ENCODE results near the gene IL1RAP. TPM values are rescaled to one million over a fixed set of nuclear protein-coding genes. Genes with fewer than 3 reads are reported as not detected.

Gene IL1RAP
- total and polyA plus RNA-seq, 2 donors (not counting 3 experiments of a cell fraction or from before 2014, with no cell fraction given) = 4.3 to 9.2 TPM

- H3K9me1 ChIP-seq (replicated peaks; ENCODE audit: control insufficient read depth, extremely low read depth, insufficient read depth, low read length) = no peaks in the 10 kb centered on the region
- no peaks in the 10 kb centered on the region for H3K79me2 ChIP-seq (ENCODE audit: control insufficient read depth, insufficient read depth, low read length)
- no peak overlapping the region for H3K4me3 ChIP-seq (replicated peaks in 1 of 3; ENCODE audit: insufficient read depth in 1 of 3, low read depth in 1 of 3, low read length in 3 of 3)
- ChIA-PET CTCF (no interaction called here), POLR2A (no interaction called here)
- no TSS peak for BruUV-seq (replicated peaks)
- no peaks in the 10 kb centered on the region for H3K9me3 ChIP-seq (replicated peaks; ENCODE audit: control insufficient read depth, insufficient read depth, low read length)
- dilution Hi-C loops (cut with MboI; ENCODE audit: extremely low pct_ligation_motif_present, low sequenced_read_pairs) (no loop called here), intact Hi-C loops (cut with micrococcal nuclease) (no loop called here)
- FAIRE-seq (no peak), DNase-seq (ENCODE audit: low read depth, low spot score) (no peak)
- no peaks in the 10 kb centered on the region for H3K36me3 ChIP-seq (ENCODE audit: control insufficient read depth in 2 of 2, extremely low read depth in 1 of 2, insufficient read depth in 2 of 2, low read length in 2 of 2)
- H3K27ac ChIP-seq (ENCODE audit: insufficient read depth, low read depth, low read length) = no peak overlapping the region
- no peaks in the 10 kb centered on the region for H4K20me1 ChIP-seq (replicated peaks; ENCODE audit: control insufficient read depth, extremely low read depth, insufficient read depth, low read length)
- H3K4me2 ChIP-seq (ENCODE audit: insufficient read depth, low read length) = no peak overlapping the region
- no peak overlapping the region for H3K9ac ChIP-seq (replicated peaks; ENCODE audit: extremely low read depth, insufficient read depth, low read length)
- no peaks in the 10 kb centered on the region for H3K27me3 ChIP-seq (ENCODE audit: control insufficient read depth in 2 of 2, insufficient read depth in 2 of 2, low read length in 2 of 2)
- TF ChIP-seq POLR2A (IDR thresholded peaks at IDR 0.05; ENCODE audit: low read depth, low read length) (no peak), EZH2 (IDR thresholded peaks at IDR 0.05; ENCODE audit: borderline replicate concordance, low read depth, low read length, severe bottlenecking) (no peak), FOS (IDR thresholded peaks at IDR 0.05; ENCODE audit: borderline replicate concordance, insufficient read depth, low read length) (no peak), POLR2AphosphoS5 (IDR thresholded peaks at IDR 0.05; ENCODE audit: insufficient read depth, low read depth, low read length) (no peak), MYC (IDR thresholded peaks at IDR 0.05; ENCODE audit: low read depth, low read length) (no peak)
- TF ChIP-seq, protein P1, sequence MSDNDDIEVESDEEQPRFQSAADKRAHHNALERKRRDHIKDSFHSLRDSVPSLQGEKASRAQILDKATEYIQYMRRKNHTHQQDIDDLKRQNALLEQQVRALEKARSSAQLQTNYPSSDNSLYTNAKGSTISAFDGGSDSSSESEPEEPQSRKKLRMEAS (IDR thresholded peaks at IDR 0.05; ENCODE audit: insufficient read depth, insufficient read length) = no peak
- TF ChIP-seq, protein P2, sequence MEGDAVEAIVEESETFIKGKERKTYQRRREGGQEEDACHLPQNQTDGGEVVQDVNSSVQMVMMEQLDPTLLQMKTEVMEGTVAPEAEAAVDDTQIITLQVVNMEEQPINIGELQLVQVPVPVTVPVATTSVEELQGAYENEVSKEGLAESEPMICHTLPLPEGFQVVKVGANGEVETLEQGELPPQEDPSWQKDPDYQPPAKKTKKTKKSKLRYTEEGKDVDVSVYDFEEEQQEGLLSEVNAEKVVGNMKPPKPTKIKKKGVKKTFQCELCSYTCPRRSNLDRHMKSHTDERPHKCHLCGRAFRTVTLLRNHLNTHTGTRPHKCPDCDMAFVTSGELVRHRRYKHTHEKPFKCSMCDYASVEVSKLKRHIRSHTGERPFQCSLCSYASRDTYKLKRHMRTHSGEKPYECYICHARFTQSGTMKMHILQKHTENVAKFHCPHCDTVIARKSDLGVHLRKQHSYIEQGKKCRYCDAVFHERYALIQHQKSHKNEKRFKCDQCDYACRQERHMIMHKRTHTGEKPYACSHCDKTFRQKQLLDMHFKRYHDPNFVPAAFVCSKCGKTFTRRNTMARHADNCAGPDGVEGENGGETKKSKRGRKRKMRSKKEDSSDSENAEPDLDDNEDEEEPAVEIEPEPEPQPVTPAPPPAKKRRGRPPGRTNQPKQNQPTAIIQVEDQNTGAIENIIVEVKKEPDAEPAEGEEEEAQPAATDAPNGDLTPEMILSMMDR (IDR thresholded peaks at IDR 0.05; ENCODE audit: extremely low read depth in 1 of 2, insufficient read depth in 1 of 2, low read depth in 1 of 2, low read length in 2 of 2) = no peak
- H2AFZ ChIP-seq (ENCODE audit: low read depth, low read length) = no peak overlapping the region
- H3K4me1 ChIP-seq (ENCODE audit: control insufficient read depth, extremely low read depth, insufficient read depth, low read length) = no peaks in the 10 kb centered on the region
Observed at GRCh38 chr3:190522621-190523222, 8.8 kb downstream of the IL1RAP start.

Measured in endothelial cell of umbilical vein (primary cell).